IPS DF 19.7 (cell line): ENCODE results near the gene GMEB2.

ENCODE experiments used
- DNase-seq: peaks from one replicate; pipeline ENCODE4 v3.0.0-alpha.2; 2013; ENCODE audit warnings: low read depth, low spot score

Gene GMEB2

GRCh38 chr20:63589261-63590217 lies 37.4 kb downstream of the GMEB2 start:
- DNase-seq, result no peak

- DNase-seq, result no peak
Measured at GRCh38 chr20:63588641-63589041, 38.3 kb downstream of the GMEB2 start.

GRCh38 chr20:63587776-63588591 lies 38.9 kb downstream of the GMEB2 start:
- no peak for DNase-seq

DNA sequence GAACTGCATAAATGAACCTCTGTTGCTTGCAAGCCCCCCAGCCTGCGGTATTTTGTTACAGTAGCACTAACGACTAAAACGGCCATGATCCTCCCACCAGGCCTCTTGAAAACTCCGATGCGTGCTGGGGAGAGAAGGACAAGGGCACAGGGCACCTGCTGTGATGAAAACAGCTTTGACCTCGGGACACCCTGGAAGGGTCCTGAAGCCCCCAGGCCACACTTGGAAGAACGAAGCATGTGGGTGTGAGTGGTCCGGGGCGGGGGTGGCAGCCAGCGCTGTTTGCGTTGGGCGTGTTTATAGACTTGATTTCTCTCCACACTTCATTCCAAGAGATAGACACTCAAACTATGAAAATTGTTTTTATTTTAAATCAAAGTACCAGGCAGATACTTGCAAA lies 39.6 kb downstream of the GMEB2 start:
- no peak for DNase-seq

GRCh38 chr20:63586797-63587196 lies 40.1 kb downstream of the GMEB2 start:
- no peak for DNase-seq

- no peak for DNase-seq
Measured at GRCh38 chr20:63585616-63586565, 41.0 kb downstream of the GMEB2 start.

DNA sequence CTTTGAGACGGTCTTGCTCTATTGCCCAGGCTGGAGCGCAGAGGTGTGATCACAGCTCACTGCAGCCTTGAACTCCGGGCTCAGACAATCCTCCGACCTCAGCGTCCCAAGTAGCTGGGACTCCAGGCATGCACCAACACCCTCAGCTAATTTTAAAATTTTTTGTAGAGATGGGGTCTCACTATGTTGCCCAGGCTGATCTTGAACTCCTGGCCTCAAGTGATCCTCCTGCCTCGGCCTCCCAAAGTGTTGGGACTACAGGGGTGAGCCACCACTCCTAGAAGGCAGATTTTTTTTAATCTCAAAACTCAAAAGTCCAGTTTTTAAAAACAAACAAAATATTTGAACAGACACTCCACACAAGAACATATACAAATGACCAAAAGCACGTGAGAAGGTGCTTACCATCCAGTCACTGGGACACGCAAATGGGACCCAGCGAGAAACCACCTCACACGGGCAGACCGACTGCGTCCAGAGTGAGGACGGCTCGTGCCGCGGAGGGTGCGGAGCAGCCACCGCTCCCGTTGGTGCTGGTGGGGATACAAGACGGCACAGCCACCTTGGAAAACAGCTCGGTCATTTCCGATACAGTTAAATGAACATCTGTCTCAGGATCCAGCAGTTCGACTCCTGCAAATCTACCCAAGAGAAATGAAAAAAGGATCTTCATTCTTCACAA lies 44.4 kb downstream of the GMEB2 start:
- no peak for DNase-seq

DNA sequence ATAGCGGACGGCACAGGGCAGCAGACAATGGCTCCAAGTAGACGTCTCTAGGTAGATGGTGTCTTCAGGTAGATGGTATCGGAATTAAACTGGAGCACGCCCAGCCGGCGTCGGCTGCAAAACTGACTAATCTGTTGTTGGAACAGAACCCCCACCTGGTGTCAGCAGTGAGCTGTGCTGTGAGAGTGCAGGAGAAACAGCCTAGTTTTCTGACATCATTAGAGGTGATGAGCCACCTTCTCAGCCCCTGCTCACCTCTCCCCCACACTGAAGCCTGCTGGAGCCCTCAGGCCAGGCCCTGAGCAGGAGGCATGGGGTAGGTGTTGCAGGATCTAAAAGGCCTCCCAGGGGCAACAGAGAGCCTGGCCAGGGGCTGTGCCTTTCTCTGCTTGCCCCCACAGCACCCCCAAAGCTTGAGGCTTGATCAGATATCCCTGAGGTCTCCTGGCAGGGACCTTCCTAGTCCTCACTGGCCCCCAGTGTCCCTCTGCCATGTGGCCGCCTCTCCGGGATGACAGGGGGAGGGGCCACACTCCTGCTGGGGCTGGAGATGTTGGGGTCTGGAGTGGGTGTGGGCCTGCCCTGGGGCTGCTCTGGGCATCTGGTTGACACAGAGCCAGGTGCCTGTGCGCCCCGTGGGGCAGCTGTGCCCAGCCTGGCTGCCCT lies 46.0 kb downstream of the GMEB2 start:
- peak; percentile 17 for DNase-seq

DNA sequence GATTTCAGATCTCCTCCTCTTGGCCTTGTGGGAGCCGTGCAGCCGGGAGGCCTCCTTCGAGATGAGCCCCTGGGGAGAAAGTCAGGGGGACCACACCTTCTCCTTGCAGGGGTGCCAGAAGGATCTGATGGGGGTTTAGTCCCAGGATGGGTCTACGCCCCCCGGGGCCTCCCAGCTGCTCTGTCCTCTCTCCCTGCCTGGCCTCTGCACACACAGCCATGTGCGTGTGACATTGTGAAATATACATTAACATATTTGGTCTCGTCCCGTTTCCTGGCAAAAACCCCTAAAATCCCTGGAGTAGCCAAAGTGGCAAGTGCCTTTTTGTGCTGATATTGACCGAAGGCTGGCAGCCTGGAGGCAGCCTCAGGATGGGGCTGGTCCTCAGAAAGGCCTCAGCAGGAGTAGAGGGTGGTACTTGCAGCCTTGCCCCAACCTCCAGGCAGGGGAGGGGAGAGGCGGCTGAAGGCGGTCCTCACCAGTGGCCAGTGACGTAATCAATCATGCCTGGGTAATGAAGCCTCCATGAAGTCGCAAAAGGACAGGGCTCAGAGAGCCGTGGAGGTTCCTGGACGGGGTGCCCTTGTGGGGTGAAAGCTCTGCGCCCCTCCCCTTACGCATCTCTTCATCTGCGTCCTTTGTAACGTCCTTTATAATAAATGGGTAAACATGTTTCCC lies 47.7 kb downstream of the GMEB2 start:
- DNase-seq, result no peak

- DNase-seq, result no peak
Measured at GRCh38 chr20:63578224-63579016, 48.5 kb downstream of the GMEB2 start.

GRCh38 chr20:63577317-63577894 lies 49.5 kb downstream of the GMEB2 start:
- no peak for DNase-seq

- no peak for DNase-seq
Measured at GRCh38 chr20:63576311-63576710, 50.6 kb downstream of the GMEB2 start.

- DNase-seq, result no peak
Measured at GRCh38 chr20:63574829-63575743, 51.8 kb downstream of the GMEB2 start.

GRCh38 chr20:63574156-63574828 lies 52.6 kb downstream of the GMEB2 start, which contains the start of gene HELZ2:
HELZ2 (minus strand) TSS chr20:63574239; CDS start chr20:63572385, 1,854 bp downstream.
- no peak for DNase-seq

- DNase-seq, result no peak
Measured at GRCh38 chr20:63573647-63574131, 53.2 kb downstream of the GMEB2 start.

GRCh38 chr20:63572788-63573646 lies 53.9 kb downstream of the GMEB2 start:
- no peak for DNase-seq
